ENCODE measurements around the gene DYNC2H1.

- TF ChIP-seq POLR2A (IDR thresholded peaks at IDR 0.05): no peak
- TF ChIP-seq EP300 (IDR thresholded peaks at IDR 0.05): no peak
- TF ChIP-seq CTCF (IDR thresholded peaks at IDR 0.05): no peak
Measured at GRCh38 chr11:103494491-103494890, 385.3 kb downstream of the DYNC2H1 start.
